WTC11 (cell line): Measurements from ENCODE around the gene CEACAM4. TPM values are rescaled to one million over a fixed set of nuclear protein-coding genes. Genes with fewer than 3 reads are reported as not detected.

ENCODE experiments used
- ATAC-seq: fragments of 200-7000 bp; cut with Tn5 transposase; 2 replicates; pipeline ENCODE4 v1.10.0; 2021; ENCODE audit warnings: mild to moderate bottlenecking, moderate library complexity
- CTCF ChIA-PET: fragments of 300-600 bp; sonication (Branson Sonifier 250); formaldehyde crosslinking; loops from one replicate; lab custom pipeline; 2021; ENCODE audit warnings: antibody characterized with exemption; lab: Charles Lee
- POLR2A ChIA-PET: fragments of 350-600 bp; sonication (Branson Sonifier 250); formaldehyde crosslinking; loops from one replicate; lab custom pipeline; 2021; ENCODE audit warnings: antibody characterized with exemption; lab: Charles Lee
- DNase-seq: peaks from one replicate; pipeline ENCODE4 v3.0.0; 2021; ENCODE audit warnings: low spot score
- H3K27ac Mint-ChIP-seq: 2 replicates; pipeline ENCODE4 v1.8.0; 2021; ENCODE audit warnings: mixed read lengths
- H3K27me3 Mint-ChIP-seq: 2 replicates; pipeline ENCODE4 v1.8.0; 2021; ENCODE audit warnings: low read depth, mild to moderate bottlenecking, moderate library complexity, mixed read lengths
- H3K36me3 Mint-ChIP-seq: 2 replicates; pipeline ENCODE4 v1.8.0; 2021; ENCODE audit warnings: mixed read lengths
- H3K4me1 Mint-ChIP-seq: 2 replicates; pipeline ENCODE4 v1.8.0; 2022; ENCODE audit warnings: mixed read lengths
- H3K4me3 Mint-ChIP-seq: 2 replicates; pipeline ENCODE4 v1.8.0; 2021; ENCODE audit warnings: mild to moderate bottlenecking, moderate library complexity, mixed read lengths
- H3K9me3 Mint-ChIP-seq: 2 replicates; pipeline ENCODE4 v1.8.0; 2021; ENCODE audit warnings: mixed read lengths
- ATF6 ChIP-seq: sonication (generic); formaldehyde crosslinking; IDR thresholded peaks from 2 replicates; pipeline ENCODE4 v1.8.1; 2023; ENCODE audit warnings: mild to moderate bottlenecking, missing genetic modification reagents
- CBFB ChIP-seq: sonication (generic); formaldehyde crosslinking; IDR thresholded peaks from 2 replicates; pipeline ENCODE4 v1.8.1; 2022; ENCODE audit warnings: mild to moderate bottlenecking, low read depth, missing genetic modification reagents
- FOXK1 ChIP-seq: sonication (generic); formaldehyde crosslinking; IDR thresholded peaks from 2 replicates; pipeline ENCODE4 v1.8.0; 2022; ENCODE audit warnings: mild to moderate bottlenecking, moderate library complexity, missing genetic modification reagents
- NFYB ChIP-seq: sonication (generic); formaldehyde crosslinking; conservative IDR thresholded peaks from 2 replicates; pipeline ENCODE4 v1.8.0; 2022; ENCODE audit warnings: low read depth, missing genetic modification reagents
- OVOL2 ChIP-seq: fragments of 250-450 bp; sonication (Bioruptor Pico); IDR thresholded peaks from 2 replicates; pipeline ENCODE4 v1.9.0; 2021; ENCODE audit warnings: mild to moderate bottlenecking, borderline replicate concordance
- RORB ChIP-seq: fragments of 250-450 bp; sonication (Bioruptor Pico); IDR thresholded peaks from 2 replicates; pipeline ENCODE4 v1.9.0; 2021; ENCODE audit warnings: mild to moderate bottlenecking
- SOX15 ChIP-seq: fragments of 250-450 bp; sonication (Bioruptor Pico); IDR thresholded peaks from 2 replicates; pipeline ENCODE4 v1.9.0; 2021; ENCODE audit warnings: mild to moderate bottlenecking
- TCF7 ChIP-seq: sonication (generic); formaldehyde crosslinking; IDR thresholded peaks from 2 replicates; pipeline ENCODE4 v1.8.0; 2022; ENCODE audit warnings: mild to moderate bottlenecking, low read depth, missing genetic modification reagents, moderate library complexity
- TEAD1 ChIP-seq: sonication (generic); formaldehyde crosslinking; IDR thresholded peaks from 2 replicates; pipeline ENCODE4 v1.8.0; 2022; ENCODE audit warnings: mild to moderate bottlenecking, missing genetic modification reagents
- ZMAT4 ChIP-seq: fragments of 250-450 bp; sonication (Bioruptor Pico); IDR thresholded peaks from 2 replicates; pipeline ENCODE4 v1.9.0; 2021; ENCODE audit warnings: mild to moderate bottlenecking
- ZNF138 ChIP-seq: sonication (generic); formaldehyde crosslinking; conservative IDR thresholded peaks from 2 replicates; pipeline ENCODE4 v1.8.1; 2022; ENCODE audit warnings: mild to moderate bottlenecking, moderate library complexity, missing genetic modification reagents
- ZNF219 ChIP-seq: sonication (generic); formaldehyde crosslinking; IDR thresholded peaks from 2 replicates; pipeline ENCODE4 v1.8.0; 2023; ENCODE audit warnings: missing genetic modification reagents, mild to moderate bottlenecking, borderline replicate concordance
- ZNF263 ChIP-seq: sonication (generic); formaldehyde crosslinking; IDR thresholded peaks from 2 replicates; pipeline ENCODE4 v1.8.1; 2022; ENCODE audit warnings: low read depth, mild to moderate bottlenecking, moderate library complexity, missing genetic modification reagents
- total RNA-seq: library from RNA; stranded (reverse); gene quantifications from 3 replicates; pipeline ENCODE4 v1.2.3, GENCODE V29; 2021
- TF ChIP-seq, protein P1 (sequence below): sonication (generic); formaldehyde crosslinking; conservative IDR thresholded peaks from 2 replicates; pipeline ENCODE4 v1.8.1; 2022; ENCODE audit warnings: mild to moderate bottlenecking, missing genetic modification reagents
- TF ChIP-seq, protein P2 (sequence below): fragments of 250-450 bp; sonication (Bioruptor Pico); IDR thresholded peaks from 2 replicates; pipeline ENCODE4 v1.9.0; 2021; ENCODE audit warnings: mild to moderate bottlenecking

Gene CEACAM4
- total RNA-seq, 1 experiment from 2014 or later: not detected

GRCh38 chr19:41577833-41578232 is 49.0 kb downstream of the CEACAM4 start (continued):
- TF ChIP-seq ZMAT4: no peak
- no peak for TF ChIP-seq SOX15
- TF ChIP-seq, all 79 proteins: peak for 0

DNA sequence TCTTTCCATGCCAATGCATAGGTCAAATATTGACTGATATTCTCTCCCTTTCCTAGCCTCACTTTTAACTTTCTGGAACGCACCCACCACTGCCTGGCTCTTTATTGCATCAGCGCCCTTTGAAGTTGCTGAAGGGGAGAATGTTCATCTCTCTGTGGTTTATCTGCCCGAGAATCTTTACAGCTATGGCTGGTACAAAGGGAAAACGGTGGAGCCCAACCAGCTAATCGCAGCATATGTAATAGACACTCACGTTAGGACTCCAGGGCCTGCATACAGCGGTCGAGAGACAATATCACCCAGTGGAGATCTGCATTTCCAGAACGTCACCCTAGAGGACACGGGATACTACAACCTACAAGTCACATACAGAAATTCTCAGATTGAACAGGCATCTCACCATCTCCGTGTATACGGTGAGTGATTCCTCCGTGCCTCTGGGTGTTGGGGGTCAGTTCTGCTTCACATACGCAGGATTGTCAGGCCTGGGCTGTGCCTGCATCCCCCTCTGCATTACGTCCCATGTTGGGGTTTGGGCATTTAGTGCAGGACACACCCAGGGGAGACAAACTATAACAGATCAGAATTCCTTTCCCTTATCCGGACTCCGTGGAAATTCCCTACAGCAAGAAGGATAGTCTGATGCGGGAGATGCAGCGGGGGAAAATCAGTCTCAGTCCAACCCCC is 49.6 kb downstream of the CEACAM4 start:
- ChIA-PET CTCF (interaction anchor here (1.6 kb wide), 1 partner anchor 14 kb away, joined by 6 read pairs; no protein-coding TSS in a partner anchor), POLR2A (no interaction called here)
- ATAC-seq (no peak), DNase-seq (no peak)
- Mint-ChIP-seq H3K27me3 (peaks cover 80% of the 10 kb centered on the region), H3K9me3 (peaks cover 43% of the 10 kb centered on the region), H3K4me1 (0 out of 2 replicates have a peak, but pooled peaks cover 3% of the 10 kb centered on the region), H3K27ac (no peak overlapping the region), H3K4me3 (no peak overlapping the region), H3K36me3 (peaks cover 13% of the 10 kb centered on the region)
- TF ChIP-seq ATF6 (no peak), TCF7 (CRISPR knock-in tag) (no peak), ZNF219 (CRISPR knock-in tag) (no peak), FOXK1 (CRISPR knock-in tag) (no peak), OVOL2 (CRISPR knock-in tag) (no peak), CBFB (CRISPR knock-in tag) (no peak)
- TF ChIP-seq, protein P1, sequence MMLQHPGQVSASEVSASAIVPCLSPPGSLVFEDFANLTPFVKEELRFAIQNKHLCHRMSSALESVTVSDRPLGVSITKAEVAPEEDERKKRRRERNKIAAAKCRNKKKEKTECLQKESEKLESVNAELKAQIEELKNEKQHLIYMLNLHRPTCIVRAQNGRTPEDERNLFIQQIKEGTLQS (CRISPR knock-in tag): no peak
- TF ChIP-seq, protein P2, sequence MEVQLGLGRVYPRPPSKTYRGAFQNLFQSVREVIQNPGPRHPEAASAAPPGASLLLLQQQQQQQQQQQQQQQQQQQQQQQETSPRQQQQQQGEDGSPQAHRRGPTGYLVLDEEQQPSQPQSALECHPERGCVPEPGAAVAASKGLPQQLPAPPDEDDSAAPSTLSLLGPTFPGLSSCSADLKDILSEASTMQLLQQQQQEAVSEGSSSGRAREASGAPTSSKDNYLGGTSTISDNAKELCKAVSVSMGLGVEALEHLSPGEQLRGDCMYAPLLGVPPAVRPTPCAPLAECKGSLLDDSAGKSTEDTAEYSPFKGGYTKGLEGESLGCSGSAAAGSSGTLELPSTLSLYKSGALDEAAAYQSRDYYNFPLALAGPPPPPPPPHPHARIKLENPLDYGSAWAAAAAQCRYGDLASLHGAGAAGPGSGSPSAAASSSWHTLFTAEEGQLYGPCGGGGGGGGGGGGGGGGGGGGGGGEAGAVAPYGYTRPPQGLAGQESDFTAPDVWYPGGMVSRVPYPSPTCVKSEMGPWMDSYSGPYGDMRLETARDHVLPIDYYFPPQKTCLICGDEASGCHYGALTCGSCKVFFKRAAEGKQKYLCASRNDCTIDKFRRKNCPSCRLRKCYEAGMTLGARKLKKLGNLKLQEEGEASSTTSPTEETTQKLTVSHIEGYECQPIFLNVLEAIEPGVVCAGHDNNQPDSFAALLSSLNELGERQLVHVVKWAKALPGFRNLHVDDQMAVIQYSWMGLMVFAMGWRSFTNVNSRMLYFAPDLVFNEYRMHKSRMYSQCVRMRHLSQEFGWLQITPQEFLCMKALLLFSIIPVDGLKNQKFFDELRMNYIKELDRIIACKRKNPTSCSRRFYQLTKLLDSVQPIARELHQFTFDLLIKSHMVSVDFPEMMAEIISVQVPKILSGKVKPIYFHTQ (CRISPR knock-in tag): no peak

DNA sequence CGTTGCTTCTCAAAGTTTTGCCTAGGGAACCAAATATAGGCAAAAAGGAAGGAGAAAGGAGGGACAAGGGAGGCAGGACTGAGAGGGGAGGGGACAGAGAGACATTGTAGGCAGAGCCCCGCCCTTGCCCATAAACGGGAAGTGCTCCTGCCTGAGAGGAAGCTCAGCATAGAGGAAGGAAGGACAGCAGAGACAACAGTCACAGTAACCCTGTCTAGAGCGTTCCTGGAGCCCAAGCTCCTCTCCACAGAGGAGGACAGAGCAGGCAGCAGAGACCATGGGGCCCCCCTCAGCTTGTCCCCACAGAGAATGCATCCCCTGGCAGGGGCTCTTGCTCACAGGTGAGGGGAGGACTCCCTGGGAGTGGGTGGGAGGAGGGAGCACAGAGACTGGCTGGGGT is 50.9 kb downstream of the CEACAM4 start, which contains the start of gene CEACAM21:
Gene CEACAM21, plus strand, starts transcription at position 169 of the 400 bp plus-strand sequence. Its CDS starts 109 bp downstream, at position 278.
- Mint-ChIP-seq H3K4me3 (no peak within 1 kb of the TSS), H3K36me3 (peaks cover under 1% of the 10 kb centered on the region; the same call in 1 of the 2 replicates), H3K27ac (no peak within 1 kb of the TSS), H3K27me3 (peaks cover 79% of the 10 kb centered on the region), H3K4me1 (0 out of 2 replicates have a peak, but pooled peaks cover 3% of the 10 kb centered on the region), H3K9me3 (peaks cover 30% of the 10 kb centered on the region)
- DNase-seq (no peak), ATAC-seq (peak; percentile 70)
- POLR2A ChIA-PET: no interaction called here
- CTCF ChIA-PET: interaction anchor here (1.2 to 1.6 kb wide), 3 partner anchors 12 to 131 kb away, joined by 3 to 6 read pairs (median 3); no protein-coding TSS in a partner anchor
- TF ChIP-seq NFYB (no peak), ZNF138 (no peak), RORB (no peak), TEAD1 (CRISPR knock-in tag) (no peak), ZNF263 (CRISPR knock-in tag) (no peak)
